Right kidney (tissue), 1 donor: ENCODE results near the gene ENAM.
"Not testable (repeated sequence)": the region's sequence is repeated elsewhere in the genome, so short reads cannot be mapped to it uniquely, and the experiment has no call there.

ENCODE experiments used
- DNase-seq: peaks from one replicate; pipeline ENCODE4 v3.0.0-alpha.2; 2016

ENAM gene

DNA sequence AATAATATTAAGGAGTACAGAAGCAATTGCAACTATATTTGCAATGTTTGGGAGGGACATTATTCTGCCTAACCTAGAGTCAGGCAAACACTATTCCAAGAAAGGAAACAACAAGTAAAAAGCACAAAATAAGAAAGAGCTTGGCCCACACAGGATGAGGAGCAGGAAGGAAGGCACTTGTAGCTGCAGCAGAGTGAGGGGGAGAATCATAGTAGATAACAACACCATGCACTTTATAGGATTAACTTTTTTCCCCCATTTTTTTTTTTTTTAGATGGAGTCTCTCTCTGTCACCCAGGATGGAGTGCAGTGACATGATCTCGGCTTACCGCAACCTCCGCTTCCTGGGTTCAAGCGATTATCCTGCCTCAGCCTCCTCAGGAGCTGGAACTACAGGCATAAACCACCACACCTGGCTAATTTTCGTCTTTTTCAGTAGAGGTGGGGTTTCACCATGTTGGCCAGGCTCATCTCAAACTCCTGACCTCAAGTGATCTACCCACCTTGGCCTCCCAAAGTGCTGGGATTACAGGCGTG, 48.1 kb downstream of the ENAM start:
- DNase-seq = no peak

DNA sequence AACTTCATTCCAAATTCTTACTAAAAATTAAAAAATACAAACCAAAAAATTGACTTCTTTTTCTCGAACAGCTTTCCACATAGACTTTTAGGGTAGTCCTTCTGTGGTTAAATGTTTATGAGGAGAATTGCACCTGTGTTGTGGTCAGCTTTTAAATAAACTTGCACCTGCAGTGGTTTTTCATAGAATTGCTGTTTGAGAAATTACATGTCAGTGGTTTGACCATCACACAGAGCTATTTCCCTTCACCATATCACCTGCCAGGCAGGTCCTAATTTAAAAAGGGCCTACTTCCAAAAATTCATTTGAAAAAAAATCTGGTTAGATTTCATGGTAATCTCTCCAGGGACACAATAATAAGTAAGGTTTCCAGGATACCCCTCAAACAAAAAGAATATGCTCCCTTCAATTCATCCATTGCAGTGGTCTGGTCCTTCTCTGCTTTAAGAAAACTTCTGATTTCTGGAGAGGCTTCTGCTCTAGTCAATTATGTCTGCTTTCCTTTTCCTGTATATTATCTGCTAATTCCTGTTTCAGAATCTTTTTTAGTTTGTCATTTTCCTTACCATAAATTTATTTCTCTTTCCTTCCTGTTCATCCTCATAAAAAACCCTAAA, 49.9 kb downstream of the ENAM start:
- no peak for DNase-seq

DNA sequence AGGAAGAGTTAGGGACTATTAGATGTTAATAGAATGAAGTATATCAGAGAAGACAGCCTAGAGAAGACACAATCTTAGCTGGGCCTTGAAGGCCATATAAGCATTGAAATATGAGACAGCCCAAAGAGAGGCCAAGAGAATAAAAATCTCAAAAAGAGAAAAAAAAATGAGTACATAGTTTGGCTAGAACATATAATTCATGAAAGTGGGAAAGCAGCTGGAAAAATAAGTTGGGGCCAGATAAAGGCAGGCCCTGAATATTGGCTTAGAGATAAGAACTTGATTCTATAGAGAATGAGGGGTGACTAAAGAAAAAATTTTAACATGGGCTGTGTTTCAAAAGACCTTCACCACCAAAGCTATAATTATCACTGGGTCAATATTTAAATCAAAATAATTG, 52.4 kb downstream of the ENAM start:
- no peak for DNase-seq

DNA sequence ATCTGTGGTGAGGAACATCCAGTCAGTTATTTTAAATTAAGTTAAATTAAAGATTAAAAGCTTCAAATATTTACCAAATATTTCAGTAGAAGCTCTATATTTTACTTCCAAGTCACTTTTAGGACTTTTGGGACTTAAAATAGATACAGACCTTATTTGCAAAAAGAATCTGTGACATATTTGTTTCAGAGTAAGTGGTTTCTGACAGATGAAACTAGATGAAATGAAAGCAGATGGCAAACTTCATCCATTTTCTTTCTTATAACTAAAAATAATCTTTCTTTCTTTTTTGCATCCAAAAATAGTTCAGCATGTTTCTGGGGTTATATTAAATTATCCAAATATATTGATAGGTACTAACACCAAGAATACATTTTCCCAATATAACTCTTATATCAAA, 53.2 kb downstream of the ENAM start:
- no peak for DNase-seq

DNA sequence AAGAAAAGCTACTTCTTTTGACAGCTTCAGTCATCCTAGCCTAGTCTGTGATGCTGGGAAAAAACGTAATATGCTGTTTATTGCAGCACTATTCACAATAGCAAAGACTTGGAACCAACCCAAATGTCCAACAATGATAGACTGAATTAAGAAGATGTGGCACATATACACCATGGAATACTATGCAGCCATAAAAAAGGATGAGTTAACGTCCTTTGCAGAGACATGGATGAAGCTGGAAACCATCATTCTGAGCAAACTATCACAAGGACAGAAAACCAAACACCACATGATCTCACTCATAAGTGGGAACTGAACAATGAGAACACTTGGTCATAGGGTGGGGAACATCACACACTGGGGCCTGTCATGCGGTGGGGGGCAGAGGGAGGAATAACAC, 53.6 kb downstream of the ENAM start:
- not testable (repeated sequence) for DNase-seq

DNA sequence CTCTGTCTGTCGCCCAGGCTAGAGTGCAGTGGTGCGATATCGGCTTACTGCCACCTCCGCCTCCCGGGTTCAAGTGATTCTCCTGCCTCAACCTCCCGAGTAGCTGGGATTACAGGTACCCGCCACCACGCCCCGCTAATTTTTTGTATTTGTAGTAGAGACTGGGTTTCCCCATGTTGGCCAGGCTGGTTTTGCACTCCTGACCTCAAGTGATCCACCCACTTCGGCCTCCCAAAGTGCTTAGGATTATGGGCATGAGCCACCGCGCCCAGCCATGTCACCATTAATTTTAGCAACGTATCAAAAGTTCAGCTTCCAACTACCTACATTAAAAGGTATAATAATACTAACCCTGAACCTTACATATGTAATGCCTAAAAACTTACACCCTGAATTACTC, 58.8 kb downstream of the ENAM start:
- no peak for DNase-seq

DNA sequence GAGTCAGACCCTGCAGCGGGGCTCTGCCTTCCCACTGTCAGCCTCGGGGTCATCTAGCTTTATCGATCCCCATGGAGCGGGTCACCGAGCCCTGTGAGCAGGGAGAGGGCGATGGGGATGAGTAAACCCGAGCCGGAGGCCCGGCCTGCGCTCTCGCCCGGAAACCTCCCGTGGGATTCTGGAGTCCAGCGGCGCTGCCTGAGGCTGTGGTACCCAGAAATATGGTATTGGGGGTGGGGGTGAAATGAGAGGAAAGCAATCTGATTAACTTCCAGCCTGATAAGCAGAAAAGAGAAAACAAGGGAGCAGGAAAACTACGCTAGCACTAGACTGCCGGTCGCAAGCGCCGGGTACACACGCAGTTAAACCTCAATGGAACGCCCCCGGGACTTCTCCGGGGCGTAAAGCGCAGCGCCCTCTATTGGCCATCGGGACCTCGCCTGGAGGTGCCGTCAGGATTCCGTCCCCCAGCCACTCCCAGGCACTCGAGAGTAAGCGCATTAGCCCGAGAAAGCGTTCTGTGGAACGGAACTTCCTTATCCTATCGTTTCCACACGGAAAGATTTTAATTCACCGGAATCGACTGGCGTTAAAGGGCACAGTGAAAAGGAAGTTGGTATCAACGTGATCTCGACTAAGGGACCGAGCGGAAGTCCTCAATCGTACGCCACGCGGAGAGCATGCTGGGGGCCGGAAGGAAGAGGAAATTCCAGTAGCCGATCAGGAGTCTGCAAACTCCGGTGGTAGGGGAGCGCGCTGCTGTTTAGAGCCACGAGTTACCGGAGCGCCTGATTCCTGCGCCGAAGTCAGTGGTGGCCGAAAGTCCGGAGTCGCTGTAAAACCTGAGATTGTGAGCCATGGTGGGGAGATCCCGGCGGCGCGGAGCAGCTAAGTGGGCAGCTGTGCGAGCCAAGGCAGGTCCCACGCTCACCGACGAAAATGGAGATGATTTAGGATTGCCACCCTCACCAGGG, 59.6 kb downstream of the ENAM start, which contains the start of gene UTP3:
Gene UTP3 (plus strand): TSS at position 712 of the 974 bp plus-strand sequence. CDS start 146 bp downstream, at position 858.
- DNase-seq = peak; percentile 95

DNA sequence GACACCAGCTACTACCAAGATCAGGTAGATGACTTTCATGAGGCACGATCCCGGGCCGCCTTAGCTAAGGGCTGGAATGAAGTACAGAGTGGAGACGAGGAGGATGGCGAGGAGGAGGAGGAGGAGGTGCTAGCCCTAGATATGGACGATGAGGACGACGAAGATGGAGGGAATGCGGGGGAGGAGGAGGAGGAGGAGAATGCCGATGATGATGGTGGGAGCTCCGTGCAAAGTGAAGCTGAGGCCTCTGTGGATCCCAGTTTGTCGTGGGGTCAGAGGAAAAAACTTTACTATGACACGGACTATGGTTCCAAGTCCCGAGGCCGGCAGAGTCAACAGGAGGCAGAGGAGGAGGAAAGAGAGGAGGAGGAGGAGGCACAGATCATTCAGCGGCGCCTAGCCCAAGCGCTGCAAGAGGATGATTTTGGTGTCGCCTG, 60.3 kb downstream of the ENAM start:
- no peak for DNase-seq

DNA sequence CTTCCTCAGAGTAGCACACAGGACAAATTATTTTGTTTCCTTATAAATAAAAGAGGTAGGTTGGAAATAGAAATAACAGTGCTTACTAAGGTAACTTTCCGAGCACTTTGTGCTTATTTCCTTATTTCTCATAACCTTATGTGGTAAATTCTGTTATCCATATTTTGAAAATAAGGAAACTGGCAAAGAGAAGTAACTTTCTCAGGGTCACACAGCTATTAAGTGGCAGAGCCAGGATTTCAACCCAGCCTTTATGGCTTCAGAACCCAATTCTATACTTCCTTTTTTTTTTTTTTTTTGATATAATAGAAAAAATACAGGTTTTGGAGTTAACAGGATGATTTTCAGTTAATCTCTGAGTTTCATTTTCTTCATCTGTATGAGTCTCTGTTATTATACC, 63.1 kb downstream of the ENAM start:
- DNase-seq = no peak

DNA sequence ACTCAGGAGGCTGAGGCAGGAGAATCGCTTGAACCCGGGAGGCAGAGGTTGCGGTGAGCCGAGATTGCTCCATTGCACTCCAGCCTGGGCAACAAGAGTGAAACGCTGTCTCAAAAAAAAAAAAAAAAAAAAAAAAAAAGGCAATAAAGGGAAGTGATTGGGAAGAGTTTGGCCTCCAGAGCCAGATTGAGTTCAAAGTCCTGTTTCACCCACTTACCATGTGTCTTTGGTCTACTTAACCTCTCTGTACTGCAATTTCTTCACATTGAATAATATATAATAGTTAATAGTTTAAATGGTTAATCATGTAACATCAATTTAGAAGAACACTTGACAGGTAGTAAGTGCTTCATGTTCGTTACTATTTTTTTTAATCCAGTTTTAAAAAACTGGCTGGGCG, 66.1 kb downstream of the ENAM start:
- DNase-seq = not testable (repeated sequence)
